ENCODE measurements around the gene RASGRP2.

RASGRP2 gene

DNA sequence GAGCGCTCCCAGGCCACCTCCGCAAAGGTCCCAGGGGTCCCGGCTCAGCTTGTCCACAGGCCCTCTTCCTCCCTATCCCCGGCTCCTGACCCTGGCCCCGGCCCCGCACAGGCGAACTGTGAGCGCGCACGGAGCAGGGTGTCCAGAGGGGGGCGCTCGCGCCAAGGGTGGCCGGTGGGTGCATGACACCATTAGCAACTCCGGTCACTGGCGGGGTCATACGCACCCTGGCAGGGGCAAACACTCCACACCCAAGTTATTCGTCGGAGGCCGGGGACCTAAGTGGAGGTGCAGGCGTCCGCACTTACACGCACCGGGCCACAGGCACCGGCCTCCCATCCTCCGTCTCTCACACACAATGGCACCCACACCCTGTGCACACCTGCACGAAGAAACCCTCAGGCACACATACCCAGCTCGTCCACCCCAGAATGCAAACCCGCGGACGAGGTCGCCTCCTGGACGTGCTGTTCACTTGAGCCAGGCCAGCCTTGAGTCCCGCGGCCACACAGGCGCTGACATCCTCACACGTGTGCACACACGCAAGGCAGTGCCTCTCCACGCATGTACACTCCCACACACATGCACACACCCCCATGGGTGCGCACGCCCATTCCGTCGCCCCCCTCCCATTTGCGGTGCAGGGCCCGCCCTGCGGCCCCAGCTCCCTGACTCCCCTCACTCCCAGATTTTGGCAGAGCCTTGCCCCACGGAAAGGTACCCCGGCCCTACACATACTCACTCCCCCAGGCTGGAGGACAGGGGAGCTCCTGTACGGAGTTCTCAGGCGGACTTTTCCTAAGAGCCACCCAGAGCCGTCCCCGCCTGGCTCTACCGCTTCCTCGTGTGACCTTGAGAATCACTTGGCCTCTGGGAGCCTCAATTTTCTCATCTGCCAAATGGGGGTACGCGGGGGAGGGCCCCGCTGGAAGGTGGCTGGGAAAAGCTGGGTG is at the start of gene RASGRP2:
RASGRP2 (minus strand) TSS at position 552 of the 953 bp plus-strand sequence. CDS start 1,276 bp downstream, outside the sequence.
- peak; percentile 73 to 74 for DNase-seq (ENCODE audit: low read depth in 2 of 2, low spot score in 1 of 2)

DNA sequence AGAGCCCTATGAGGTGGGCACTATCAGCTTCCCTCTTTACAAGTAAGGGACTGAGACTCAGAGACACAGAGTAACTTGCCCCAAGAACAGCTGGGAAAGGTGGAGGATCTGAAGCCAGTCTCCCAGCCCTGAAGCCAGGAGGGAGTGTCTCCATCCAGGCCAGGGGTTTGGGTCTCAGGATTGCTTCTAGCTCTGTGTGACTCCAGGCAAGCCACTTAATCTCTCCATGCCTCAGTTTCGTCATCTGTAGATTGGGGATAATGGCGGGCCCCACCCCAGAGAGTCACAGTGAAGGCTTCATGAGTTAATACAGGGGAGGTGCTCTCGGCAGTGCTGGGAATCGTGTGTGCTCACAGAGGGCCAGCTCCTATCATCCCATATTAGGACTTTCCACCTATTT is 48.5 kb upstream of the RASGRP2 start:
- DNase-seq (ENCODE audit: low read depth in 2 of 2, low spot score in 1 of 2) = no peak

DNA sequence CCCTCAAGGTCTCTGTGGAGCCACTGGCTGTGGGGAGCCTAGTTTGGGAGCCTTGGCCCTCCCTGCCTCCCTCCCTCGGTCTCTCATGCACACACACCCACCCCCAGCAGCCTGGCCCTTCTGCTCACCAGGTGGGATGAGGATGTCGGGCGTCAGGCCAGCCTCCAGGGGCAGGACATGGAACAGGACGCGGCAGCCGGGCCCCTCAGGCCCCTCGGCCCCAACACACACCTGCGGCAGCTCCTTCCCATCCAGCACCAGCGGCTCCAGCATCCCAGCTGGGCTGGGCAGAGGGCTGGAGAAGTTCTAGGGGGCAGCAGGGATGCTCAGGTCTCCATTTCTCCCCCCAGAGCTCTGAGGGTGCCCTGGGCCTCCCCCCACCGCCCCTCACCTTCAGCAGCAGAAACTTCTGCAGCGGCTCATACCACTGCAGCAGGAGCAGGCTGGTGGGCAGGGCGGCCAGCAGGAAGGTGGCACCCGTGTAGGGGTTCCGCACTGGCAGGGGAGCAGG is 47.9 kb upstream of the RASGRP2 start:
- no peak for DNase-seq (ENCODE audit: low read depth in 2 of 2, low spot score in 1 of 2)

DNA sequence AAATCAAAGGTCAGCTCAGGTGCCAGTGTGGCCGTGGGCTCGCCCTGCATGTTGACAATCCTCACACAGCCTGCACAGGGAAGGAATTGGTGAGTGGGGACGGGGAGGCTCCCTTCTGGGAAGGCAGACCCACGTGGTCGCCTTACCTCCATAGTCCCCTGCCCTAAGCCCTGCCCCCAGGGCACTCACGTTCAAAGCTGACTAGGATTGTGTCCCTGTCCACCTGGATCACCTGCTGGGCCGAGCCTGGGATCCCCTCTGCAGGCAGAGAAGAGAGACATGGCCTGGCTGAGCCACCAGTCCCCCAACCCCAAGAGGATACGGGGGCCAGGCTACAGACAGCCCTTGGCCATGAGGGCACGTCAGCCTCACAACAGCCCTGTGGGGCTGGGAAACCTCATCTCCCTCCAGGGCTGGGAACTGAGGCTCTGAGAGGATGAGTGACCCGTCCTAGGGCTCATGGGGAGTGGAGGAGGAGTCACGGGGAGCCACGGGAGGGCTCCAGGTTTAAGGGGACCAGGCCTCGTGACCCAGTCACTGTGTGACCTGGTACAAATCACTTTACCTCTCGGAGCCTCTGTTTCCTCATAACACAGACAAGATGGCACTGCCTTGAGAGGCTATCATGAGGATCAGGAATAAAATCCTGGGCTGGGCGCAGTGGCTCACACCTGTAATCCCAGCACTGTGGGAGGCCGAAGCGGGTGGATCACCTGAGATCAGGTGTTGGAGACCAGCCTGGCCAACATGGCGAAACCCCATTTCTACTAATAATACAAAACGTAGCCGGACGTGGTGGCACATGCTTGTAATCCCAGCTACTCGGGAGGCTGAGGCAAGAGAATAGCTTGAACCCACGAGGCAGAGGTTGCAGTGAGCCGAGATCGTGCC is 46.5 kb upstream of the RASGRP2 start:
- DNase-seq (ENCODE audit: low read depth in 2 of 2, low spot score in 1 of 2) = no peak

- no peak for DNase-seq (ENCODE audit: low read depth in 2 of 2, low spot score in 1 of 2)
Observed at GRCh38 chr11:64789331-64790204, 45.6 kb upstream of the RASGRP2 start.

GRCh38 chr11:64788321-64789215 is 44.6 kb upstream of the RASGRP2 start:
- no peak for DNase-seq (ENCODE audit: low read depth in 2 of 2, low spot score in 1 of 2)

DNA sequence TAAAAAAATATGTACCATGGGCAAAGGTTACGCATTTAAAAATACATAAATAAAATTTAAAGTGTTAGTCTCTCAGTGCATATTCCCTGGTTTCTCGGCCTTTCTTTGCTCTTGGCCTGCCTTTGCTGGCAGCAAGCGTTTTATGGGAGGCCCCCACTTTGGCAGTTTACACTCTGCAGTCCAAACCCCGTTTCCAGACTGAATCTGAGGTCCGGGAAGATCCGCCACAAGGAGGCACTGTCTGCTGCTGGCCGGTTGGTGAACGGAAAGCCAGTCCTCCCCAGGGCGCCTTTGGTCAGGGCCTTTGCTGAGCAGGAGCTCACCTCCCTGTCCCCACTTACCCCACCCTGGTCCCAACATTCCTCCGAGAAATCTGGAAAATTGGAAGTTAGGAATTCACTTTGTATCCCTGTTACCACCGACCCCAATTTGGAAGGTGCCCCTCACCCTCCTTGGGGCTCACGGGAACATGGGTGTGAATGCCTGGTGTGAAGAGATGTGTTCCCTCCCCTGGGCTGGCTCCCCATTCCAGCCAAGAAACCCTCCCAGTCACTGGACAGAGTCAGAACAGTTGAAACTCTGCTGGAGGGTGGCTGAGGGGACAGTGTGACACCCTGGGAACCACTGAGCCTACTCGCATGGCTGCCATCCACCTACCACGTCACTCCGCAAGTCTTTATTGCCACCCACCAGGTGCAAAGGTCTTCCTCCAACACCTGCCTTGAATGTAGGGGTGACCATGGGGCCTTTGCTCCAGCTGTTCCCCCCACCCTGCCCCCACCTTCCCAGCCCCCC is 43.8 kb upstream of the RASGRP2 start:
- no peak for DNase-seq (ENCODE audit: low read depth in 2 of 2, low spot score in 1 of 2)

GRCh38 chr11:64786308-64786707 is 42.4 kb upstream of the RASGRP2 start:
- DNase-seq (ENCODE audit: low read depth in 2 of 2, low spot score in 1 of 2) = no peak

DNA sequence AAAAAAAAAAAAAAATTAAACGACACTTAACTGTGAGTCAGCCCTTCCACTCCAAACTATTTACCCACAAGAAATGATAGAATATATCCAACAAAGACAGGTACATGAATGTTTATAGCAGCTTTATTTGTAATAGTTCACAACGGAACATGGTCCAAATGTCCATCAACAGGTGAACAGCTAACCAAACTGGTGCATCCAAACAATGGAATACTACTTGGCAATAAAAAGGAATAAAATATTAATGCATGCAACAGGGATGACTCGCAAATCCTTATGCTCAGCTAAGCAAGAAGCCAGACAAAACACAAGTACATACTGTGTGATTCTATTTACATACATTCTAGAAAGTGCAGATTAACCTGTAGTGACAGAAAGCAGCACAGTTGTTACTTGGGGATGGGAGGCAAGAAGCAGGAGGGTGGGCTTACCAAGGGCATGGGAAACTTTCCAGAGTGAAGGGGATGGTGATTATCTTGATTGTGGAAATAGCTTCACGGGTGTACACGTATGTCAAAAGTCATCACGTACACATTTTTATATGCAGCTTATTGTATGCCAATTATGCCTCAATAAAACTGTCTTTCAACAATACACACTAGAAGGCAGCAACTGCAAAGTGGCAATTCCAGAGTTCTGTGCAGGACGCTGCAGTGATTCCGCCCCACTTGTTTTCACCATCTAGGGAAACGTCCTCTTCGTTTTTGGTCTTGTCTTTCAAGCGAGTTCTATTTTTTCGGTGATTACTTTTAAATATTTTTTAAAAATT is 41.1 kb upstream of the RASGRP2 start:
- no peak for DNase-seq (ENCODE audit: low read depth in 2 of 2, low spot score in 1 of 2)

DNA sequence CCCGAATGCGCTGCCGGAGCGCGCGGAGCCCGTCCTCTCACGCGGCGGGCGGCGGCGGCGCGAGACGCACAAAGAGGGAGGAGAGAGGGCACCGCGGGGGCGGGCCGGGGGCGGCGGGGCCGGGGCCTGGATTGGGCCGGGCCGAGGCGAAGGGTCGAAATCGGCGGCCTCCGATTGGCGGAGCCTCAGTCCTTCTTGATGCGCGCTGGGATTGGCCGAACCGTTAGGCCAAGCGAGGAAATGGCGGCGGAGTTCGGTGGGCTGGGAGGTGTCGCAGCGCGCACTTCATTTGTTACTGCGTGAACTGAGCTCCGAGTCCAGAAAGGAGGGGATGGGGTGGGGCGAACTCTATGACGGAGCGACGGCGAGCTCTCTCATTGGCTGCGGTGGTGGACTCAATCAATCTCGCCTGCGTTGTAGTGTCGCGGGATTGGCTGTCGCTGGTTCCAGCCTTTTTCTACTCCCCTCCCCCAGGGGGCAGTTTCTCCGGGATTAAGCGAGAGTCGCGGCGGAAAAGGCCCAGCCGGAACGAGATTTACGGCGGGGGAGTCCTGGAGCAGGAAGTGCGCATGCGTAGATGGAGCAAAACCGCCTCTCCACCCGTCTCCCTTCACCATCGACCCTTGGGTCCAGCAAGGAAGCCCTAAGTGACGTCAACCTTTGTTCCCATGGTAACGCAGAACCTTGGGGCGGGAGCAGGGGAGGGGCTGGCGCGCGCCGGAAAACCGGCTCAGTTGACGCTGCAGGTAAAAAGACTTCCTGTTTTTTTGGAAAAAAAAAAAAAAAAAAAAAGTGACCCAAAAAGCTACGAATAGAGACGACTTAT is 34.7 kb upstream of the RASGRP2 start, which contains the start of gene SF1:
SF1 (minus strand) TSS at position 70 of the 826 bp plus-strand sequence. CDS start 150 bp downstream, outside the sequence.
- peak; percentile 96 to 97 for DNase-seq (ENCODE audit: low read depth in 2 of 2, low spot score in 1 of 2)

DNA sequence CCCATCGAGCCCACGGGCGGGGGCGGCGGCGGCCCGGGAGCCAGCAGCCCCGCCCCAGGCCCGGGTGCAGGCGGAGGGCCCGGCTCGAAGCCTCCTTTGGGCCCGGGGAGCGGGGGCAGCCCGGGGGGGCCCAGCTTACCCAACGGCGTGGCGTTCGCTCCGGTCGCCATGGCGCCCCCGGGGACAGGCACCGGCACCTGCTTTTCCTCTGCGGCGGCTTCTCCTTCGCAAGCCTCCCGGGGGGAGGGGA is 34.2 kb upstream of the RASGRP2 start:
- DNase-seq (ENCODE audit: low read depth in 2 of 2, low spot score in 1 of 2) = no peak

- peak; percentile 61 to 76 for DNase-seq (ENCODE audit: low read depth in 2 of 2, low spot score in 1 of 2)
Observed at GRCh38 chr11:64777449-64778222, 33.7 kb upstream of the RASGRP2 start.

DNA sequence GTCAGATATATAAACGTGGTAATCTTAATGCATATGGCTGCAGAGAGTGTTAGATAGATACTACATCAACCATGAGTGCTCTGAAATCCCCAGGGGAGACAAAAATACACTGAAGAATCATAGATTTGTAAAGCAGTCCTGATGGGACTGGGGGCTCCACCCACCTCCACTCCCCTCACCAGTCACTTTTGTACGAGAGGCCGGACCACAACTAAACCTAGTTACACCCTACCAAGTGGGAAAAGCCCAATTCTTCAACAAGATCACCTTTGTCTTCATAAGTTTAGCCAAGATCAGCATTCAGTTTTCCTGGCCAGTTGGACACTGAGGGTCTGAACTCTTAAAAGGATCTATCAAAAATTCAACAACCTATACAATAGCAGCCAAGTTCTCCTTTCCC is 32.9 kb upstream of the RASGRP2 start:
- DNase-seq (ENCODE audit: low read depth in 2 of 2, low spot score in 1 of 2) = no peak

DNA sequence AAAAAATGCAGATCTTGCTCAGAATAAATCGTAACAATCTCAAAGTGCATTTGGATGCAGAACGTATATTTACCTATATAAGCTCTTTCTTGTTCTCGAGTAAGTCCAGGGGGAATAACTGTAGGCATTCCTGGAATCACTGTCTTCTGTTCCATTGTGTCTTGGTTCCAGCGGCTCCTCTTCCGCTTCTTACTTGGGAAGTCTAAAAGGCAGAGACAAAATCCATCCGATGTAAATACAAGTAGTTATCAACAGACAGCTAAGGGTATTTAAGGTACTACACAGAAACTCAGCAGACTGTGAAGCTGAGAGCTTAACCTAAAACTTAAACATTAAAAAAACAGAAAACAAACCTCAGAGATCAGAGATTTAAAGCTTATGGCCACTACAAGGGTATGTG is 32.5 kb upstream of the RASGRP2 start:
- DNase-seq (ENCODE audit: low read depth in 2 of 2, low spot score in 1 of 2) = no peak

DNA sequence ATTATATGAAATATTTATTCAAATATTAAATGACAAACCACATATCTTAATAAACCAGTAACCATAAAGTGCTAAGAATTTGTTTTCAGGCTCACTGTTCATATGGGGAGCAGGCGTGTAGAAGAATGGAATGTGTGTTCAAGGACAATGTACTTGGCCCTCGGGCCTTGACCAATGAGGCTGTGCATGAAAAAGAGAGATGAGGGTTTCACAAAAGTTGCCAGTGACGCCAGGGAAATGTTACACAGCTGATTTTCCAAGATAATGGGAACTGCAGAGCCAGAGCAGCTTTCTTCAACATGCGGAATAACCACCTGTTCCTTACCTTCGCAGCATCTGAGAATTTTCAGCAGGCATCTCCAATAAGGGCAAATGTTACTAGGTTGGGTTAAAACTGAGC is 30.2 kb upstream of the RASGRP2 start:
- no peak for DNase-seq (ENCODE audit: low read depth in 2 of 2, low spot score in 1 of 2)

GRCh38 chr11:64772303-64773018 is 28.5 kb upstream of the RASGRP2 start:
- no peak for DNase-seq (ENCODE audit: low read depth in 2 of 2, low spot score in 1 of 2)
